ENCODE results near the gene TBC1D14. TPM values are rescaled to one million over a fixed set of nuclear protein-coding genes. Genes with fewer than 3 reads are reported as not detected.

TBC1D14 gene
- total RNA-seq, 1 donor from 2014 or later = 33.2 TPM

DNA sequence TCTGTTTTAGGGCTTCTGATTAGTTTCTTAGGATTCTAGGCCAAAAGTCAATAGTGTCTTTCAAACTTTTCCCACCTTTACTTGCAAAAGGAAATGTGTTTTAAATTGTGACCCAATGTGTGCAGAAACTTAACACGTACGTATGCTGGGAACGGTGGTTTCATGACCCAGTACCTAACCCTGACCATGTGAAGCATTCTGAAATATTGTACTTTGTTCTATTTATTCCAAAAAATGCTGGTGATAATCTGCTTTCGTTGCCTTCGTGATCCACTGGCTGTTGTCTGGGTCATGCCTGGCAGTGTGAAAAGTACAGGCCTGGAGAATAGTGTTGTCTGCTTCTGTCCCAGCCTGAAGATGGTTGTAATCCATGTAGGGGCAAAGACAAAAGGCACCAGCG, 106.9 kb downstream of the TBC1D14 start:
- no peak overlapping the region for H3K4me3 Mint-ChIP-seq (ENCODE audit: unreplicated experiment)
- TF ChIP-seq, protein P1, sequence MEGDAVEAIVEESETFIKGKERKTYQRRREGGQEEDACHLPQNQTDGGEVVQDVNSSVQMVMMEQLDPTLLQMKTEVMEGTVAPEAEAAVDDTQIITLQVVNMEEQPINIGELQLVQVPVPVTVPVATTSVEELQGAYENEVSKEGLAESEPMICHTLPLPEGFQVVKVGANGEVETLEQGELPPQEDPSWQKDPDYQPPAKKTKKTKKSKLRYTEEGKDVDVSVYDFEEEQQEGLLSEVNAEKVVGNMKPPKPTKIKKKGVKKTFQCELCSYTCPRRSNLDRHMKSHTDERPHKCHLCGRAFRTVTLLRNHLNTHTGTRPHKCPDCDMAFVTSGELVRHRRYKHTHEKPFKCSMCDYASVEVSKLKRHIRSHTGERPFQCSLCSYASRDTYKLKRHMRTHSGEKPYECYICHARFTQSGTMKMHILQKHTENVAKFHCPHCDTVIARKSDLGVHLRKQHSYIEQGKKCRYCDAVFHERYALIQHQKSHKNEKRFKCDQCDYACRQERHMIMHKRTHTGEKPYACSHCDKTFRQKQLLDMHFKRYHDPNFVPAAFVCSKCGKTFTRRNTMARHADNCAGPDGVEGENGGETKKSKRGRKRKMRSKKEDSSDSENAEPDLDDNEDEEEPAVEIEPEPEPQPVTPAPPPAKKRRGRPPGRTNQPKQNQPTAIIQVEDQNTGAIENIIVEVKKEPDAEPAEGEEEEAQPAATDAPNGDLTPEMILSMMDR (IDR thresholded peaks at IDR 0.05) = no peak
- peaks cover 23% of the 10 kb centered on the region for H3K36me3 Mint-ChIP-seq (ENCODE audit: unreplicated experiment)
- H3K4me1 Mint-ChIP-seq (ENCODE audit: unreplicated experiment) = peaks cover 15% of the 10 kb centered on the region
- no peak for DNase-seq (ENCODE audit: extremely low spot score, unreplicated experiment)
- H3K27ac Mint-ChIP-seq (ENCODE audit: unreplicated experiment) = no peak overlapping the region
- H3K27me3 Mint-ChIP-seq (ENCODE audit: unreplicated experiment) = no peaks in the 10 kb centered on the region
- H3K9me3 Mint-ChIP-seq (ENCODE audit: unreplicated experiment) = no peaks in the 10 kb centered on the region

DNA sequence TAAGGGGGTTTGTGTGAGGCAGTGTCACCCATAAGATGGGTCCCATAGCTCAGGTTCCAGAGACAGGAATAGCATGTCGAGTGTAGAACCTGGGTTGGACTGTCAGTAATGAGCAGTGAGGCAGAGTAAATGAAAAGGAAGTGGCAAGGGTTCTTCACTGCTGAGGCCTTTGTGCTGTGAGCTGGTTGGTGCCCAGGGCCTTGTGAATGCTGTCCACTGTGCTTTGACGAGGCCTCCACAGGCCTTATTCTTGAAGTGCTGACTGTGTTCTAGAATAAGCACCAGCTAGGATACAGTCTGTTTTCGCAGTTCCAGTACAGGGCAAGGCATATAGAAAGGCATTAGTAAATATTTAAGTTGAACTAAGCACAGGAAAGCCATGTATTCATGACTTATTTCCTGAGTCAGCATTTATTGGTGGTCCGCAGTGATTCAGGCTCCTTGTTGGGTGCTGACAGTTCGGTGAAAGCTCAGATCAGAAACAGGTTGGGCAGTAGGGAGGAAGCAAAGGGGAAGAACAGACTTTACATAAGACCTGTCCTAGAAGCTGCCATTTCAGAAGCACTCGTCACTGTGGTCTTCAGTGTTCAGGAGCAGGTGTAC, 107.9 kb downstream of the TBC1D14 start:
- Mint-ChIP-seq H3K4me1 (ENCODE audit: unreplicated experiment) (peaks cover 25% of the 10 kb centered on the region), H3K27ac (ENCODE audit: unreplicated experiment) (no peak overlapping the region), H3K9me3 (ENCODE audit: unreplicated experiment) (no peaks in the 10 kb centered on the region), H3K27me3 (ENCODE audit: unreplicated experiment) (no peaks in the 10 kb centered on the region), H3K36me3 (ENCODE audit: unreplicated experiment) (peaks cover 25% of the 10 kb centered on the region), H3K4me3 (ENCODE audit: unreplicated experiment) (no peak overlapping the region)
- TF ChIP-seq, protein P1 (IDR thresholded peaks at IDR 0.05) = no peak
- no peak for DNase-seq (ENCODE audit: extremely low spot score, unreplicated experiment)

DNA sequence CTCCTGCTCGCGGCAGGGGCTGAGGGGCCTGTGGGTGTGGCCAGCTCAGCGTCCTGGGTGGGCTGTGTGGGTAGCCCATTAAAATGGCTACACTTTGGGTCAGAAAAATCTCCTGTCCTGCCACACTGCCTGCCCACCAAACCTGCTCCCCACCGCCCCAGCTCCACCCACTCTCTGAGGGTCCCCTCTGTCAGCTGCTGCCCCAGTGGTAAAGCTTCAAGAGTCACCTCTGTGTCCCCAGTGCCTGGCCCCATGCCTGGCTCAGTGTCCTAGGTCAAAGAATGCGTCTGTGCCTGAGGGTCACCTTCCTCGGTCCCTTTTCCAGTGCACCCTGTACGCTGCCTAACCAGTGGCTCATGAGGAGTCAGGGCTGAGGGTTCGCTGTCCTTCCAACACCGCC, 108.7 kb downstream of the TBC1D14 start:
- Mint-ChIP-seq H3K4me1 (ENCODE audit: unreplicated experiment) (peaks cover 28% of the 10 kb centered on the region), H3K4me3 (ENCODE audit: unreplicated experiment) (no peak overlapping the region), H3K36me3 (ENCODE audit: unreplicated experiment) (peaks cover 23% of the 10 kb centered on the region), H3K9me3 (ENCODE audit: unreplicated experiment) (no peaks in the 10 kb centered on the region), H3K27me3 (ENCODE audit: unreplicated experiment) (no peaks in the 10 kb centered on the region), H3K27ac (ENCODE audit: unreplicated experiment) (no peak overlapping the region)
- no peak for DNase-seq (ENCODE audit: extremely low spot score, unreplicated experiment)
- TF ChIP-seq, protein P1 (IDR thresholded peaks at IDR 0.05) = no peak

DNA sequence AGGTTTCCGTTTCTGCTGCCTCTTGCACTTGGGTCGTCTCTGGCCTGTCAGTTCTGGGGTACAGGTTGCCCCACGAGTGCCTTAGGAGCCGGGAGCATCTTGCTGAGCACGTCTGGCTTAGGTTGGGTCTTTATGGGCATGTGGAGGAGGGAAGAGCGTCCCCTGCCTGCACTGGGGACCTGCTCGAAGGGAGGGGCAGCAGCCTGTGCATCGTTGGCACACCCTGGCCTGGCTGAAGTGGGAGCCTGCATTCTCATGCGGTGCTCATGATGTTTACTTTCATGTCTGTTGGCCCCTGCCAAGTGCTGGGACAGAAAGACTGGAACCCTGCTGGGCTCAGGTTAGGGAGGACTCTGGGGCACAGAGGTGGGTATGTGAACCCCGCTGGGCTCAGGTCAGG, 109.7 kb downstream of the TBC1D14 start:
- H3K36me3 Mint-ChIP-seq (ENCODE audit: unreplicated experiment) = peaks cover 24% of the 10 kb centered on the region
- TF ChIP-seq, protein P1 (IDR thresholded peaks at IDR 0.05) = no peak
- no peak overlapping the region for H3K4me3 Mint-ChIP-seq (ENCODE audit: unreplicated experiment)
- no peaks in the 10 kb centered on the region for H3K27me3 Mint-ChIP-seq (ENCODE audit: unreplicated experiment)
- H3K9me3 Mint-ChIP-seq (ENCODE audit: unreplicated experiment) = no peaks in the 10 kb centered on the region
- H3K27ac Mint-ChIP-seq (ENCODE audit: unreplicated experiment) = no peak overlapping the region
- H3K4me1 Mint-ChIP-seq (ENCODE audit: unreplicated experiment) = peaks cover 29% of the 10 kb centered on the region
- DNase-seq (ENCODE audit: extremely low spot score, unreplicated experiment) = no peak

DNA sequence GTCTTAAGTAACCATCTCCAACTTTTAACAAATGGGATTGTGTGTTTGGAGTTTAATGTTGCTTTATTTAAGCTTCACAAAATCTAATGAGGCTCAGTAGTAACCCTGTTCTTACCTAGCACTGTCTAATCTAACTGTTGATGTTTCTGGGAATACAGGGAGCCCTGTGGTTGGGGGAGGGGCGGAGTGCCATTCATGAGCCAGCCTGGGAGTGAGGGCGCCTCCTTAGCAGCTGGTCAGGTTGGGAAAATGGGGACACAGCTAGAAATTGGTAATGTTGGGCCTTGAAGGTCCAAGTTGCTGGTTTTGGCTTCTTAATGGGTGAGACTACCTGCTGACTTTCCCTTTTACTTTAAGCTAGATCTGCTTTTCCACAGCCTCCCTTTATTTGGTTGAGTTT, 110.7 kb downstream of the TBC1D14 start:
- peaks cover 18% of the 10 kb centered on the region for H3K36me3 Mint-ChIP-seq (ENCODE audit: unreplicated experiment)
- peak overlapping the region; percentile 64 for H3K27ac Mint-ChIP-seq (ENCODE audit: unreplicated experiment)
- peaks cover 29% of the 10 kb centered on the region for H3K4me1 Mint-ChIP-seq (ENCODE audit: unreplicated experiment)
- no peaks in the 10 kb centered on the region for H3K27me3 Mint-ChIP-seq (ENCODE audit: unreplicated experiment)
- no peaks in the 10 kb centered on the region for H3K9me3 Mint-ChIP-seq (ENCODE audit: unreplicated experiment)
- DNase-seq (ENCODE audit: extremely low spot score, unreplicated experiment) = no peak
- no peak overlapping the region for H3K4me3 Mint-ChIP-seq (ENCODE audit: unreplicated experiment)
- TF ChIP-seq, protein P1 (IDR thresholded peaks at IDR 0.05) = no peak

Data from osteocyte (in vitro differentiated cells).